CD8-positive, alpha-beta memory T cell (primary cell): ENCODE measurements around the gene SPDYE18. TPM values are rescaled to one million over a fixed set of nuclear protein-coding genes. Genes with fewer than 3 reads are reported as not detected.
"Not testable (repeated sequence)": the region's sequence is repeated elsewhere in the genome, so short reads cannot be mapped to it uniquely, and the experiment has no call there.

Source experiments
- CTCF ChIA-PET: fragments of 350-600 bp; sonication (Branson Sonifier 250); formaldehyde crosslinking; loops from one replicate; lab custom pipeline; 2021; ENCODE audit warnings: antibody characterized with exemption; lab: Charles Lee
- POLR2A ChIA-PET: fragments of 350-600 bp; sonication (Branson Sonifier 250); formaldehyde crosslinking; loops from one replicate; lab custom pipeline; 2021; ENCODE audit warnings: antibody characterized with exemption; lab: Charles Lee
- DNase-seq, 5 donors: peaks; one replicate each; pipeline versions ENCODE4 v3.0.0 to v3.0.0-alpha.2; 2020 to 2022; ENCODE audit warnings: mixed read lengths in 1 of 5
- H3K27ac ChIP-seq: one replicate; pipeline ENCODE4 v1.7.0; 2013; ENCODE audit warnings: low read depth, mild to moderate bottlenecking, low read length, moderate library complexity
- H3K27me3 ChIP-seq: 2 replicates; pipeline ENCODE4 v1.7.0; 2013; ENCODE audit warnings: low read length, mild to moderate bottlenecking; ENCODE audit not compliant: insufficient read depth, poor library complexity, severe bottlenecking
- H3K36me3 ChIP-seq: 2 replicates; pipeline ENCODE4 v1.7.0; 2013; ENCODE audit warnings: mild to moderate bottlenecking, low read length, moderate library complexity; ENCODE audit not compliant: insufficient read depth
- H3K4me1 ChIP-seq: 2 replicates; pipeline ENCODE4 v1.7.0; 2013; ENCODE audit warnings: mild to moderate bottlenecking, low read length, moderate library complexity; ENCODE audit not compliant: insufficient read depth
- H3K4me3 ChIP-seq: 2 replicates; pipeline ENCODE4 v1.7.0; 2013; ENCODE audit warnings: mild to moderate bottlenecking, low read length
- H3K9me3 ChIP-seq: 2 replicates; pipeline ENCODE4 v1.7.0; 2013; ENCODE audit warnings: mild to moderate bottlenecking, low read length
- H3K27ac Mint-ChIP-seq, 8 donors: one replicate each; pipeline ENCODE4 v1.8.0; 2020 to 2021; ENCODE audit warnings: mixed read lengths in 8 of 8, mild to moderate bottlenecking in 6 of 8, inconsistent platforms in 3 of 8, moderate library complexity in 3 of 8
- H3K27me3 Mint-ChIP-seq, 2 donors: one replicate each; pipeline ENCODE4 v1.8.0; 2020 to 2021; ENCODE audit warnings: mixed read lengths in 2 of 2, mild to moderate bottlenecking in 1 of 2, moderate library complexity in 1 of 2
- H3K36me3 Mint-ChIP-seq, 3 donors: one replicate each; pipeline ENCODE4 v1.8.0; 2020 to 2021; ENCODE audit warnings: mixed read lengths in 3 of 3, inconsistent platforms in 1 of 3, mild to moderate bottlenecking in 1 of 3
- H3K4me1 Mint-ChIP-seq, 3 donors: one replicate each; pipeline ENCODE4 v1.8.0; 2020 to 2021; ENCODE audit warnings: mixed read lengths in 3 of 3, inconsistent platforms in 1 of 3, mild to moderate bottlenecking in 1 of 3
- H3K4me3 Mint-ChIP-seq, 7 donors: one replicate each; pipeline ENCODE4 v1.8.0; 2020 to 2021; ENCODE audit warnings: mixed read lengths in 7 of 7, mild to moderate bottlenecking in 6 of 7, moderate library complexity in 4 of 7, inconsistent platforms in 2 of 7
- H3K9me3 Mint-ChIP-seq, 5 donors: one replicate each; pipeline ENCODE4 v1.8.0; 2020 to 2022; ENCODE audit warnings: mixed read lengths in 5 of 5, mild to moderate bottlenecking in 3 of 5, moderate library complexity in 2 of 5, inconsistent platforms in 1 of 5
- polyA plus RNA-seq: library from polyadenylated mRNA; unstranded; fragments of 300-500 nt; fragmentation: Illumina TruSeq; gene quantifications from one replicate; pipeline ENCODE4 v1.2.3, GENCODE V29; 2021
- total RNA-seq, 2 experiments: library from RNA; stranded (reverse); gene quantifications; one replicate each; pipeline ENCODE4 v1.2.3, GENCODE V29; 2021

The SPDYE18 gene
- total and polyA plus RNA-seq, 3 experiments from 2014 or later, result 0.53 TPM; not detected in 2

DNA sequence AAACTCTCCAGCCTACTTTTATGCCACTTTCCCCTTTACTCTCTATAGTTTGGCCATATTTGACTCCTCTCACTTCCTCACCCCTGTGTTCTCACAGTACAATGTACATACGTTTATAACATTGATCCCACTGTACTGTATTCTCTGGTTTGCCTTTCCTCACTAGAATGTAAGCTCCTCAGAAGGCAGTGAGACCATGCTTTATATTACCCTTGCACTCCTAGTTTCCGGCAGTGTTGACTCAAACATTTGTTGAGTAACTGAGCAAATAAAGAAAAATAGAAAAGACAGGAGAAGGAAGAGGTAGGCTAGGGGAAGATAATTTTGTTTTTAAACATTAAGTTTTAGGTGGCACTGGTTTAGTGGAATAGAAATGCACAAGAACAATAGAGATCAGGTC, 17.9 kb upstream of the SPDYE18 start:
- H3K36me3 ChIP-seq, H3K27me3 Mint-ChIP-seq, H3K4me1 Mint-ChIP-seq, POLR2A ChIA-PET, H3K27me3 ChIP-seq, H3K27ac ChIP-seq, H3K9me3 Mint-ChIP-seq, H3K4me3 ChIP-seq, DNase-seq, H3K4me3 Mint-ChIP-seq, H3K9me3 ChIP-seq, CTCF ChIA-PET, H3K4me1 ChIP-seq: not testable (repeated sequence)
- H3K36me3 Mint-ChIP-seq, result peaks cover 4 to 22% (median 10%) of the 10 kb centered on the region in 3 donors
- H3K27ac Mint-ChIP-seq, result peak overlapping the region in 3 of 8 donors; percentile 4 to 47 (median 9)

- H3K4me3 Mint-ChIP-seq, CTCF ChIA-PET, POLR2A ChIA-PET, H3K9me3 ChIP-seq, H3K4me1 Mint-ChIP-seq, H3K27me3 ChIP-seq, DNase-seq, H3K4me1 ChIP-seq, H3K9me3 Mint-ChIP-seq, H3K27me3 Mint-ChIP-seq, H3K36me3 ChIP-seq, H3K4me3 ChIP-seq, H3K27ac ChIP-seq: not testable (repeated sequence)
- Mint-ChIP-seq H3K36me3 (peaks cover 7 to 26% (median 14%) of the 10 kb centered on the region in 3 donors), H3K27ac (peak overlapping the region in 2 of 8 donors; percentile 51 to 66)
Measured at GRCh38 chr7:77079624-77080023, 17.3 kb upstream of the SPDYE18 start.

DNA sequence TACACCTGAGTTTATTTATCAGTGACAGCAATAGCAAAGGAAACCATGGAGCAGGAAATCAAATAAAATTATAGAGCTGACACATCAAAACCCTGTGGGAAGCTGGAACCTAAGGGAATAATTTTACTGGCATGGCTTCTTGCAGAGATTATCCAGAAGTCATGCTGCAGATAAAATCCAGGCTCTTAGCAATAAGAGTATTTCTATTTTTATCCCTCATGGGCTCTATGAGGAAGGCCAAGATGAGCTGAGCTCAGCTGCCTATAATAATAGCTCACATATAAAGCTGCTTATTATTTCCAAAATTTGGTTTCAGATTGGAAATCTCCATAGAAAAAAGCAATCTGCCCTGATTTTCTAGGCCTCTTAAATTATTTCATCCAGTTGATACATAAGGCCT, 16.8 kb upstream of the SPDYE18 start:
- DNase-seq, H3K4me3 Mint-ChIP-seq, H3K27me3 ChIP-seq, H3K27me3 Mint-ChIP-seq, POLR2A ChIA-PET, H3K9me3 Mint-ChIP-seq, H3K27ac ChIP-seq, CTCF ChIA-PET, H3K36me3 ChIP-seq, H3K4me1 Mint-ChIP-seq, H3K4me1 ChIP-seq, H3K9me3 ChIP-seq, H3K4me3 ChIP-seq, H3K27ac Mint-ChIP-seq: not testable (repeated sequence)
- H3K36me3 Mint-ChIP-seq, result peaks cover 11 to 31% (median 17%) of the 10 kb centered on the region in 3 donors

GRCh38 chr7:77077060-77077459, 14.7 kb upstream of the SPDYE18 start:
- H3K27me3 Mint-ChIP-seq, H3K27me3 ChIP-seq, H3K4me3 ChIP-seq, POLR2A ChIA-PET, H3K9me3 ChIP-seq, H3K4me1 Mint-ChIP-seq, H3K27ac Mint-ChIP-seq, H3K27ac ChIP-seq, DNase-seq, H3K4me3 Mint-ChIP-seq, H3K36me3 ChIP-seq, H3K4me1 ChIP-seq, CTCF ChIA-PET, H3K9me3 Mint-ChIP-seq: not testable (repeated sequence)
- peaks cover 10 to 30% (median 17%) of the 10 kb centered on the region in 3 donors for H3K36me3 Mint-ChIP-seq

DNA sequence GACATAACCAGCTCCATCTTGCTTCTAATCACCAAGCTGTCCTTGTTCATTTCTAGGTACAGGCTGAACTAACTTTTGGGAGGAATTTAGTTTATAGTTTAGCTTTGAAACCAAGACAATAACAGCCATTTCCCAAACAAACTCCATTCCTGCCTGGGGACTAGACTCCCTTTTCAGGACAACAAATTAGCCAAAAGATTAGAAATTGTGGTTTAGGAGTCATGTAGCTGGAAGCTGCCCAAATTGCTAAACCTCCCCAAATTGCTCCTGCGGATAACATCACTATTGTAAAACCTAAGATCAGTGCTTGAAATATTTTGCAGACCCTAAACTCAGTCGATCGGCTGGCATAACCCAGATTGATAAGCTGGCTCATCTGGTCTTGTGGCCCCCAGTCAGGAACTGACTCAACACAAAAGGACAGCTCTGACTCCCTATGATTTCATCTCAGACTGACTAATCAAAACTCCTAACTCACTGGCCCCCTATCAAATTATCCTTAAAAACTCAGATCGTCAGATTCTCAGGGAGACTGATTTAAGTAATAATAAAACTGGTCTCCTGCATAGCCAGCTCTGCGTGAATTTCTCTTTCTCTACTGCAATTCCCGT, 12.5 kb upstream of the SPDYE18 start:
- H3K27ac ChIP-seq, H3K27ac Mint-ChIP-seq, H3K9me3 ChIP-seq, H3K36me3 ChIP-seq, H3K4me3 Mint-ChIP-seq, H3K4me1 ChIP-seq, DNase-seq, H3K4me3 ChIP-seq, POLR2A ChIA-PET, H3K27me3 Mint-ChIP-seq, H3K9me3 Mint-ChIP-seq, H3K27me3 ChIP-seq, CTCF ChIA-PET: not testable (repeated sequence)
- peaks cover 20 to 36% (median 27%) of the 10 kb centered on the region in 3 donors for H3K36me3 Mint-ChIP-seq
- H3K4me1 Mint-ChIP-seq, result peaks cover 0 to 15% (median 0%) of the 10 kb centered on the region in 3 donors

- POLR2A ChIA-PET, H3K9me3 Mint-ChIP-seq: not testable (repeated sequence)
- peaks cover 18 to 28% (median 23%) of the 10 kb centered on the region in 3 donors for H3K36me3 Mint-ChIP-seq
Measured at GRCh38 chr7:77071108-77071507, 8.8 kb upstream of the SPDYE18 start.

GRCh38 chr7:77065869-77066268, 3.5 kb upstream of the SPDYE18 start:
- POLR2A ChIA-PET, CTCF ChIA-PET, H3K36me3 ChIP-seq, H3K27me3 ChIP-seq, H3K9me3 Mint-ChIP-seq, H3K9me3 ChIP-seq, H3K4me3 Mint-ChIP-seq, H3K27ac ChIP-seq, H3K27me3 Mint-ChIP-seq, DNase-seq, H3K4me1 ChIP-seq, H3K4me3 ChIP-seq: not testable (repeated sequence)
- peaks cover 6 to 11% (median 9%) of the 10 kb centered on the region in 3 donors for H3K36me3 Mint-ChIP-seq
- H3K4me1 Mint-ChIP-seq, result peaks cover 5 to 20% (median 6%) of the 10 kb centered on the region in 3 donors
- H3K27ac Mint-ChIP-seq, result peak overlapping the region in 2 of 8 donors; percentile 35 to 95

More at GRCh38 chr7:77071108-77071507, 8.8 kb upstream of the SPDYE18 start:
- H3K27ac Mint-ChIP-seq, H3K4me3 ChIP-seq, H3K4me3 Mint-ChIP-seq, H3K4me1 ChIP-seq, H3K27me3 ChIP-seq, H3K27me3 Mint-ChIP-seq, DNase-seq, CTCF ChIA-PET, H3K9me3 ChIP-seq, H3K27ac ChIP-seq, H3K36me3 ChIP-seq: not testable (repeated sequence)
- H3K4me1 Mint-ChIP-seq, result peaks cover 5 to 26% (median 6%) of the 10 kb centered on the region in 3 donors

GRCh38 chr7:77063732-77064131, 1.4 kb upstream of the SPDYE18 start:
- DNase-seq, CTCF ChIA-PET, H3K27ac ChIP-seq, H3K9me3 Mint-ChIP-seq, H3K4me3 ChIP-seq, H3K36me3 Mint-ChIP-seq, H3K27me3 ChIP-seq, H3K4me1 ChIP-seq, H3K9me3 ChIP-seq, H3K36me3 ChIP-seq, H3K27me3 Mint-ChIP-seq, POLR2A ChIA-PET, H3K4me3 Mint-ChIP-seq: not testable (repeated sequence)
- Mint-ChIP-seq H3K27ac (peak overlapping the region in 1 of 8 donors; percentile 24), H3K4me1 (peaks cover 5 to 10% (median 6%) of the 10 kb centered on the region in 3 donors)
